Lower leg skin (tissue), 4 donors: Measurements from ENCODE around the gene LCP1. TPM values are rescaled to one million over a fixed set of nuclear protein-coding genes. Genes with fewer than 3 reads are reported as not detected.
A peak's percentile ranks its signal among the peaks of the same experiment; 100 is the strongest.

Experiments used
- DNase-seq, 2 donors: peaks; one replicate each; pipeline ENCODE4 v3.0.0-alpha.2; 2019; ENCODE audit warnings: low spot score in 2 of 2
- H3K4me3 ChIP-seq: fragments of 200-600 bp; sonication (generic); 2 replicates; pipeline ENCODE4 v1.5.1; 2017; ENCODE audit warnings: mild to moderate bottlenecking, low read depth; ENCODE audit not compliant: poor library complexity, severe bottlenecking
- CTCF ChIP-seq, 3 donors: fragments of 450-650 bp; IDR thresholded peaks; one replicate each; pipeline ENCODE4 v1.5.1; 2016; ENCODE audit warnings: antibody characterized with exemption in 3 of 3, mild to moderate bottlenecking in 3 of 3, moderate library complexity in 2 of 3
- POLR2A ChIP-seq, 2 donors: fragments of 450-650 bp; IDR thresholded peaks; one replicate each; pipeline ENCODE4 v1.6.1; 2016 to 2017; ENCODE audit warnings: antibody characterized with exemption in 2 of 2, mild to moderate bottlenecking in 1 of 2, moderate library complexity in 1 of 2
- WGBS, 2 donors: methylation state at CpG; one replicate each; pipeline ENCODE4 v1.1.5; 2018; 5-methylcytosine and 5-hydroxymethylcytosine counted together
- intact Hi-C: fragments of 100-400 bp; cut with DNase I; formaldehyde crosslinking; loops from one replicate; pipeline ENCODE4 v1.15.0; 2023; ENCODE audit warnings: low total_unique reads
- total RNA-seq, 4 donors: library from RNA; depleted of rRNA; stranded (reverse); fragments of >200 nt; gene quantifications; one replicate each; pipeline ENCODE4 v1.1.0, GENCODE V29; 2016

LCP1 gene
- total RNA-seq, 4 donors from 2014 or later, result 21.7 to 45.4 (median 39.0) TPM

- WGBS, 2 donors, result 63 to 65% methylated on average over 5 of the region's 5 CpGs
- no peak for DNase-seq
- intact Hi-C loops, result no loop called here
- H3K4me3 ChIP-seq, result no peak overlapping the region
- TF ChIP-seq CTCF (IDR thresholded peaks at IDR 0.05) (no peak), POLR2A (IDR thresholded peaks at IDR 0.05) (no peak)
Measured at GRCh38 chr13:46179969-46180763, 1.8 kb downstream of the LCP1 start.

GRCh38 chr13:46179491-46179908, 2.5 kb downstream of the LCP1 start:
- intact Hi-C loops, result no loop called here
- no peak for TF ChIP-seq POLR2A (IDR thresholded peaks at IDR 0.05)
- TF ChIP-seq CTCF (IDR thresholded peaks at IDR 0.05), result no peak
- WGBS, 2 donors, result 52 to 60% methylated on average over 3 of the region's 3 CpGs
- H3K4me3 ChIP-seq, result no peak overlapping the region
- peak; percentile 55 to 90 for DNase-seq

- H3K4me3 ChIP-seq, result no peak overlapping the region
- DNase-seq, result no peak
- no peak for TF ChIP-seq CTCF (IDR thresholded peaks at IDR 0.05)
- TF ChIP-seq POLR2A (IDR thresholded peaks at IDR 0.05), result no peak
- intact Hi-C loops, result no loop called here
Measured at GRCh38 chr13:46178821-46179220, 3.2 kb downstream of the LCP1 start.

GRCh38 chr13:46178143-46178542, 3.8 kb downstream of the LCP1 start:
- intact Hi-C loops, result no loop called here
- 62 to 79% methylated on average over 5 of the region's 5 CpGs for WGBS, 2 donors
- H3K4me3 ChIP-seq, result no peak overlapping the region

GRCh38 chr13:46176756-46177155, 5.2 kb downstream of the LCP1 start:
- DNase-seq, result no peak
- no peak overlapping the region for H3K4me3 ChIP-seq
- TF ChIP-seq POLR2A (IDR thresholded peaks at IDR 0.05), result no peak
- no peak for TF ChIP-seq CTCF (IDR thresholded peaks at IDR 0.05)
- WGBS, 2 donors, result 59 to 67% methylated on average over 3 of the region's 3 CpGs
- intact Hi-C loops, result no loop called here

More at GRCh38 chr13:46178143-46178542, 3.8 kb downstream of the LCP1 start:
- DNase-seq, result no peak
- TF ChIP-seq POLR2A (IDR thresholded peaks at IDR 0.05) (no peak), CTCF (IDR thresholded peaks at IDR 0.05) (no peak)

GRCh38 chr13:46173656-46174055, 8.3 kb downstream of the LCP1 start:
- H3K4me3 ChIP-seq, result no peak overlapping the region
- intact Hi-C loops, result no loop called here
- DNase-seq, result no peak
- TF ChIP-seq CTCF (IDR thresholded peaks at IDR 0.05) (no peak), POLR2A (IDR thresholded peaks at IDR 0.05) (no peak)
- 67 to 72% methylated on average over 2 of the region's 2 CpGs for WGBS, 2 donors
